AG10803 (cell line): ENCODE data around the gene SELENOK.
A peak's percentile ranks its signal among the peaks of the same experiment; 100 is the strongest.

ENCODE experiments used
- DNase-seq: peaks from one replicate; pipeline ENCODE4 v3.0.0; 2010; ENCODE audit warnings: low read depth
- H3K4me3 ChIP-seq: 2 replicates; pipeline ENCODE4 v1.5.1; 2011; ENCODE audit warnings: mild to moderate bottlenecking, low read length, control low read depth
- TF ChIP-seq, protein P1 (sequence below): conservative IDR thresholded peaks from 2 replicates; pipeline ENCODE4 v1.5.1; 2011; ENCODE audit warnings: mild to moderate bottlenecking, low read length, control low read depth, inconsistent platforms

SELENOK gene

DNA sequence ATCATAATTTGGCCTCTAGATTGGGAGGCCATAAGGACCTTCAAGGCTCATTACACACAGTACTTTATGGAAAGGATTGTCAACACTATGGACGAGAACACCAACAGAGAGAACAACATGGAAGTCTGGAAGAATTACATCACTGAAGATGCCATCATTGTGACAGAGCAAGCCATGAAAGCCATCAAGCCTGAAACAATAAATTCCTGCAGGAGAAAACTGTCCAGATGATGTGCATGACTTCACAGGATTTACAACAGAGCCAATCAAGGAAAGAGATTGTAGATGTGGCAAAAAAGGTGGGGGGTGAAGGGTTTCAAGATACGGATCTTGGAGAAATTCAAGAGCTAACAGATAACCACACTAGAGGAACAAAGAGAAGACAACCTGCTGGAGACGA, 29.4 kb downstream of the SELENOK start:
- TF ChIP-seq, protein P1, sequence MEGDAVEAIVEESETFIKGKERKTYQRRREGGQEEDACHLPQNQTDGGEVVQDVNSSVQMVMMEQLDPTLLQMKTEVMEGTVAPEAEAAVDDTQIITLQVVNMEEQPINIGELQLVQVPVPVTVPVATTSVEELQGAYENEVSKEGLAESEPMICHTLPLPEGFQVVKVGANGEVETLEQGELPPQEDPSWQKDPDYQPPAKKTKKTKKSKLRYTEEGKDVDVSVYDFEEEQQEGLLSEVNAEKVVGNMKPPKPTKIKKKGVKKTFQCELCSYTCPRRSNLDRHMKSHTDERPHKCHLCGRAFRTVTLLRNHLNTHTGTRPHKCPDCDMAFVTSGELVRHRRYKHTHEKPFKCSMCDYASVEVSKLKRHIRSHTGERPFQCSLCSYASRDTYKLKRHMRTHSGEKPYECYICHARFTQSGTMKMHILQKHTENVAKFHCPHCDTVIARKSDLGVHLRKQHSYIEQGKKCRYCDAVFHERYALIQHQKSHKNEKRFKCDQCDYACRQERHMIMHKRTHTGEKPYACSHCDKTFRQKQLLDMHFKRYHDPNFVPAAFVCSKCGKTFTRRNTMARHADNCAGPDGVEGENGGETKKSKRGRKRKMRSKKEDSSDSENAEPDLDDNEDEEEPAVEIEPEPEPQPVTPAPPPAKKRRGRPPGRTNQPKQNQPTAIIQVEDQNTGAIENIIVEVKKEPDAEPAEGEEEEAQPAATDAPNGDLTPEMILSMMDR: no peak
- no peak for DNase-seq

DNA sequence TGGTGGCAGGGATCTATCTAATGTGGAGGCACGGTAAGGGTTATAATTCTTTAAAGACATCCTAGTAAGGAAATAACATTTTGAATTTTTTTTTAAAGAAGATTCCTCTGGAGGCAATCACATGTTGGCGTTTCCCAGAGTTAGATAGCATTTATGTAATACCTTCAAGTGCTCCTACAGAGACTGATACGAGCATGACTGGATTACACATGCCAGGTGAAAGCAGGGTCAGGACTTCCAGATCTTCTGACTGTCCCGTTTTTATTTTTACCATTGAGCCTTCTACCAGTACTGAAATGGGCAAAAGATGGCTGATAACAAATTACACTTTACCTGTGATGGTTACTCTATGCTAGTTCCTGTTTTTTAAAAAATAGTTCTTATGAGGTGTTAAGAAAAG, 31.5 kb downstream of the SELENOK start:
- no peak for DNase-seq
- TF ChIP-seq, protein P1: no peak
- no peak overlapping the region for H3K4me3 ChIP-seq

More for the DNA sequence above, 29.4 kb downstream of the SELENOK start:
- H3K4me3 ChIP-seq: no peak overlapping the region

DNA sequence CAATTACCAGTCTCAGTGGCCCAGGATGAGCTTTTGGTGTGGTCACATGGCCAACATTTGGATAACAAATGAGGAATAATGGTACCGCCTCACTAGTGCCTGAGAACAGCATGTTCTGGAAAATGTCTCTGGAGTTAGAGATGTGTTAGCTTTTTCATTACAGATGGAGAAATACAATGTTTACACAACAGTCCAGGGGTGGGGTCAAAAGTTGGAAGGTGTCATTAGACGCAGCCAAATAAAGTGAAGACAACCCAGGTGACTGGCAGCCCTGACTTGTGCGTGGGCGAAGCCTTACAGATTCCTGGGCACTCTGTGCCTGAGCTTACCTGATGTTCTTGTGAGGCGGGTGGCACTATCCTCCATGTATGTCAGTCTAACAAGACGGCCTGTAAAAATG, 32.5 kb downstream of the SELENOK start:
- H3K4me3 ChIP-seq: no peak overlapping the region
- DNase-seq: no peak
- TF ChIP-seq, protein P1: no peak

DNA sequence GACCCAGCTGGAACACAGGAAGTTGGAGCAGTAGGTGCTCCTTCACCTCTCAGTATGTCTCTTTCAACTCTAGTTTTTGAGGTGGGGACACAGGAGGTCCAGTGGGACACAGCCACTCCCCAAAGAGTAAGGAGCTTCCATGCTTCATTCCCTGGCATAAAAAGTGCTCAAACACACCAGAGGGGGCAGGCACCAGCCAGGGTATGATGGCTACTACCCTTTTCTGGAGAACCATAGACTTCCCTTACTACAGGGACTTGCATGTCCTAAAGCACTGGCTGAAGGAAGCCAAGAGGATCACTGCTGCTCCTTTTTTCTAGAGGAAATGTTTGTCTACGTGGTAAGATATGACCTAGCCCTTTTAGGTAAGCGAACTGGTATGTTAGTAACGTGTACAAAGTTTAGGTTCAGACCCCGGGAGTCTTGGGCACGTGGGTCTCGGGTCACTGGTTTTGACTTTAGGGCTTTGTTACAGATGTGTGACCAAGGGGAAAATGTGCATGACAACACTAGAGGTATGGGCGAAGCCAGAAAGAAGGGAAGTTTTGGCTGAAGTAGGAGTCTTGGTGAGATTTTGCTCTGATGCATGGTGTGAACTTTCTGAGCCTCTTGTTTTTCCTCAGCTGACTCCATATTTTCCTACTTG, 33.4 kb downstream of the SELENOK start:
- TF ChIP-seq, protein P1: no peak
- H3K4me3 ChIP-seq: no peak overlapping the region
- no peak for DNase-seq

DNA sequence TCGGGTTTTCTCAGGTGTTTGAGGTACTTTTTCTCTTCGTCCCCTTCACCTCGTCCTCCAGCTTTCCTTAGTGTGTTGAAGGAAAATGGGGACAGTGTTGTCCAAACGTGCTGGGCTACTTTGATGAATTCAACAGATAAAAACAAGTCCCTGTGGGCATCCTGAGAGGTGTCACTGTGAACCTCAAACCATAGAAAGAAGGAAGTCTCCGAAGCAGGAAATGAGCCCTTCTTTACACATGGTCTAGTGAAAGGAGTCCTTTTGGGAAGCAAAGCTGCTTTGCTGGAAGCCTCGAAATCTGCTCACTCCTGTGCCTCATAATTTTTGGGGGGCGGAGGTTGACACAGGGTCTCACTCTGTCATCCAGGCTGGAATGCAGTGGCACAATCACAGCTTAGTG, 34.7 kb downstream of the SELENOK start:
- TF ChIP-seq, protein P1: no peak
- H3K4me3 ChIP-seq: no peak overlapping the region
- no peak for DNase-seq

DNA sequence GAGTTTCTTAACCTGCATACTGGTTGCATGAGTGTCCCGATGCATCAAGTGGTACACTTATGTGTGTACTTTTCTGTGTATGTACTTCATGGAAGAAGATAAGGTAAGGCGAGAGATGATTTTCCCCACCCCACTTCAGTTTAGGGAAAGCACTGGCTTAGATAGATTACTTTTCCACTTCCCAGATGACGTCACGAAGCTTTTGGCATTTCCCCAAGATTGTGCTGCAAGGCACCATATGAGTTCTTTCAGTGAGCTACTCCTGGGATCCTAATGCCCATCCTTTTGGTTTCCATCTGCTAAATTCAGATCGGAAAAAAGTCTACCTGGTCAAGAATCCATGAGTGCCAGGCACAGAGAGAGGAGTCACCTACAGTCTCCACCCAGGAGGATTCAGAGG, 40.8 kb downstream of the SELENOK start:
- TF ChIP-seq, protein P1: no peak
- DNase-seq: peak; percentile 36

DNA sequence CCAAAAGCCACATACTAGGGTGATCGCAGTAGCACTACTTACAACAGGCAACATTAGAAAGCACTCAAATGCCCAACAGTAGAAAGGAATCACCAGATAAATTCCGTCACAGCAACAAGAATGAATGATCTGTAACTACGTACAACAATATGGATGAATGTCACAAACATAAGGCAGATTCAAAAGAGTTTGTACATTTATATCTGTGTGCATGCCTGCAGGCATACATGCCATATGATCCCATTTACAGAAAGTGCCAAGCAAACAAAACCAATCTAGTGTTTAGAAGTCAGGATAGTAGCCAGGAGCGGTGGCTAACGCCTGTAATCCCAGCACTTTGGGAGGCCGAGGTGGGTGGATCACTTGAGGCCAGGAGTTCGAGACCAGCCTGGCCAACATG, 41.7 kb downstream of the SELENOK start:
- TF ChIP-seq, protein P1: no peak
- no peak for DNase-seq
- no peak overlapping the region for H3K4me3 ChIP-seq

More for the DNA sequence above, 40.8 kb downstream of the SELENOK start:
- H3K4me3 ChIP-seq: no peak overlapping the region
